K562 (cell line): ENCODE data around the gene KBTBD2. TPM values are rescaled to one million over a fixed set of nuclear protein-coding genes. Genes with fewer than 3 reads are reported as not detected.

Experiments
- BMI1 ChIP-seq: fragments of 150-350 bp; IDR thresholded peaks from 2 replicates; pipeline ENCODE4 v1.6.1; 2014; ENCODE audit warnings: low read length
- CREB5 ChIP-seq: fragments of 250-450 bp; sonication (Bioruptor Pico); IDR thresholded peaks from 2 replicates; pipeline ENCODE4 v1.5.0; 2020; ENCODE audit warnings: mild to moderate bottlenecking
- DPF2 ChIP-seq: fragments of 450-650 bp; IDR thresholded peaks from 2 replicates; pipeline ENCODE4 v1.6.1; 2016
- EZH2 ChIP-seq: IDR thresholded peaks from 2 replicates; pipeline ENCODE4 v1.6.1; 2012; ENCODE audit warnings: low read depth, mild to moderate bottlenecking, inconsistent platforms, low read length, borderline replicate concordance
- GTF2F1 ChIP-seq: IDR thresholded peaks from 2 replicates; pipeline ENCODE4 v1.6.1; 2011; ENCODE audit warnings: low read depth, low read length, improper control_type of control experiment
- L3MBTL2 ChIP-seq: fragments of 450-650 bp; IDR thresholded peaks from 2 replicates; pipeline ENCODE4 v1.6.1; 2016; ENCODE audit warnings: mild to moderate bottlenecking, moderate library complexity
- MCM7 ChIP-seq, 2 experiments: fragments of 450-650 bp; IDR thresholded peaks; 2 replicates each; pipeline ENCODE4 v1.6.1; 2016 to 2018
- PHF20 ChIP-seq: fragments of 450-650 bp; IDR thresholded peaks from 2 replicates; pipeline ENCODE4 v1.6.1; 2018; ENCODE audit not compliant: partially characterized antibody
- RFX5 ChIP-seq: IDR thresholded peaks from 2 replicates; pipeline ENCODE4 v1.6.1; 2011; ENCODE audit warnings: low read depth, mild to moderate bottlenecking, improper control_type of control experiment, low read length
- SIN3B ChIP-seq: fragments of 450-650 bp; IDR thresholded peaks from 2 replicates; pipeline ENCODE4 v1.6.1; 2017; ENCODE audit warnings: low read depth, mild to moderate bottlenecking, moderate library complexity
- SMARCC2 ChIP-seq: fragments of 450-650 bp; IDR thresholded peaks from 2 replicates; pipeline ENCODE4 v1.6.1; 2017; ENCODE audit warnings: antibody characterized with exemption, moderate library complexity, mild to moderate bottlenecking, low read depth
- SOX6 ChIP-seq: fragments of 450-650 bp; IDR thresholded peaks from 2 replicates; pipeline ENCODE4 v1.6.1; 2014; ENCODE audit warnings: mild to moderate bottlenecking
- TEAD4 ChIP-seq, 2 experiments: sonication (generic) in 1 of 2; formaldehyde crosslinking in 1 of 2; IDR thresholded peaks; 2 replicates each; pipeline versions ENCODE4 v1.6.1 to v1.8.0; 2012 to 2022; ENCODE audit warnings: borderline replicate concordance in 1 of 2, inconsistent platforms in 1 of 2, low read length in 1 of 2, mild to moderate bottlenecking in 1 of 2, missing genetic modification reagents in 1 of 2
- ZFPM2 ChIP-seq: fragments of 250-450 bp; sonication (Bioruptor Pico); IDR thresholded peaks from 2 replicates; pipeline ENCODE4 v1.5.1; 2022; ENCODE audit warnings: mild to moderate bottlenecking
- ZNF197 ChIP-seq: fragments of 200-800 bp; sonication (Bioruptor generic); IDR thresholded peaks from 2 replicates; pipeline ENCODE4 v1.6.1; 2016; ENCODE audit warnings: low read depth, missing genetic modification characterization, missing compliant biosample characterization
- ZNF512 ChIP-seq: IDR thresholded peaks from 2 replicates; pipeline ENCODE4 v1.6.1; 2016; ENCODE audit warnings: missing genetic modification characterization, missing compliant biosample characterization
- ZNF655 ChIP-seq: fragments of 250-450 bp; sonication (Bioruptor Pico); IDR thresholded peaks from 2 replicates; pipeline ENCODE4 v1.5.0; 2021
- ZNF79 ChIP-seq: fragments of 250-450 bp; sonication (Bioruptor Pico); IDR thresholded peaks from 2 replicates; pipeline ENCODE4 v1.4.0; 2020; ENCODE audit warnings: low read depth, mild to moderate bottlenecking, moderate library complexity
- polyA plus RNA-seq, 8 experiments: library from polyadenylated mRNA; depleted of rRNA in 4 of 8; stranded (reverse) in 5 of 8; unstranded in 3 of 8; fragments of >200 nt; fragmentation: Nextera tagmentation in 2 of 8; fragmentation: Illumina TruSeq in 1 of 8; extraction: Ambion mirVana in 2 of 8; extraction: Trizol in 1 of 8; gene quantifications; 2 replicates each; pipeline versions ENCODE4 v1.2.1 to v1.2.3, GENCODE V29; 2011 to 2014; ENCODE audit warnings: inconsistent platforms in 1 of 8, missing spikeins in 1 of 8
- total RNA-seq, 7 experiments: library from RNA; depleted of rRNA in 6 of 7; stranded (reverse); fragments of >200 nt in 6 of 7; fragmentation: Illumina TruSeq in 2 of 7; extraction: Trizol in 2 of 7; gene quantifications; 2 replicates each; pipeline versions ENCODE4 v1.2.1 to v1.2.3, GENCODE V29; 2011 to 2021; ENCODE audit warnings: low replicate concordance in 1 of 7
- TF ChIP-seq, protein P1 (sequence below): fragments of 250-450 bp; sonication (Bioruptor Pico); IDR thresholded peaks from 2 replicates; pipeline ENCODE4 v1.9.0; 2021; ENCODE audit warnings: mild to moderate bottlenecking
- TF ChIP-seq, protein P2 (sequence below): fragments of 450-650 bp; IDR thresholded peaks from 2 replicates; pipeline ENCODE4 v1.6.1; 2017; ENCODE audit warnings: antibody characterized with exemption, mild to moderate bottlenecking

The KBTBD2 gene
- total and polyA plus RNA-seq, 9 of the 15 experiments (the other 6 are each of a cell fraction or from before 2014, with no cell fraction given), result 22.8 to 62.2 (median 30.8) TPM

GRCh38 chr7:32891800-32892520 is 400 bp upstream of the KBTBD2 start (continued):
- TF ChIP-seq MCM7 (IDR thresholded peaks at IDR 0.05), result no peak
- no peak for TF ChIP-seq ZNF512 (tag)
- no peak for TF ChIP-seq EZH2
- peak; percentile 61; the same call in 1 of the 2 replicates for TF ChIP-seq L3MBTL2
- TF ChIP-seq ZNF79 (CRISPR knock-in tag), result no peak
- TF ChIP-seq RFX5, result no peak
- TF ChIP-seq, protein P1, sequence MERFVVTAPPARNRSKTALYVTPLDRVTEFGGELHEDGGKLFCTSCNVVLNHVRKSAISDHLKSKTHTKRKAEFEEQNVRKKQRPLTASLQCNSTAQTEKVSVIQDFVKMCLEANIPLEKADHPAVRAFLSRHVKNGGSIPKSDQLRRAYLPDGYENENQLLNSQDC (CRISPR knock-in tag), result no peak
- TF ChIP-seq DPF2, result no peak
- no peak for TF ChIP-seq ZFPM2
- 0 out of 2 replicates have a peak, but pooled peaks have one; percentile 33 for TF ChIP-seq SMARCC2
- TF ChIP-seq, protein P2, sequence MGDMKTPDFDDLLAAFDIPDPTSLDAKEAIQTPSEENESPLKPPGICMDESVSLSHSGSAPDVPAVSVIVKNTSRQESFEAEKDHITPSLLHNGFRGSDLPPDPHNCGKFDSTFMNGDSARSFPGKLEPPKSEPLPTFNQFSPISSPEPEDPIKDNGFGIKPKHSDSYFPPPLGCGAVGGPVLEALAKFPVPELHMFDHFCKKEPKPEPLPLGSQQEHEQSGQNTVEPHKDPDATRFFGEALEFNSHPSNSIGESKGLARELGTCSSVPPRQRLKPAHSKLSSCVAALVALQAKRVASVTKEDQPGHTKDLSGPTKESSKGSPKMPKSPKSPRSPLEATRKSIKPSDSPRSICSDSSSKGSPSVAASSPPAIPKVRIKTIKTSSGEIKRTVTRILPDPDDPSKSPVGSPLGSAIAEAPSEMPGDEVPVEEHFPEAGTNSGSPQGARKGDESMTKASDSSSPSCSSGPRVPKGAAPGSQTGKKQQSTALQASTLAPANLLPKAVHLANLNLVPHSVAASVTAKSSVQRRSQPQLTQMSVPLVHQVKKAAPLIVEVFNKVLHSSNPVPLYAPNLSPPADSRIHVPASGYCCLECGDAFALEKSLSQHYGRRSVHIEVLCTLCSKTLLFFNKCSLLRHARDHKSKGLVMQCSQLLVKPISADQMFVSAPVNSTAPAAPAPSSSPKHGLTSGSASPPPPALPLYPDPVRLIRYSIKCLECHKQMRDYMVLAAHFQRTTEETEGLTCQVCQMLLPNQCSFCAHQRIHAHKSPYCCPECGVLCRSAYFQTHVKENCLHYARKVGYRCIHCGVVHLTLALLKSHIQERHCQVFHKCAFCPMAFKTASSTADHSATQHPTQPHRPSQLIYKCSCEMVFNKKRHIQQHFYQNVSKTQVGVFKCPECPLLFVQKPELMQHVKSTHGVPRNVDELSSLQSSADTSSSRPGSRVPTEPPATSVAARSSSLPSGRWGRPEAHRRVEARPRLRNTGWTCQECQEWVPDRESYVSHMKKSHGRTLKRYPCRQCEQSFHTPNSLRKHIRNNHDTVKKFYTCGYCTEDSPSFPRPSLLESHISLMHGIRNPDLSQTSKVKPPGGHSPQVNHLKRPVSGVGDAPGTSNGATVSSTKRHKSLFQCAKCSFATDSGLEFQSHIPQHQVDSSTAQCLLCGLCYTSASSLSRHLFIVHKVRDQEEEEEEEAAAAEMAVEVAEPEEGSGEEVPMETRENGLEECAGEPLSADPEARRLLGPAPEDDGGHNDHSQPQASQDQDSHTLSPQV, result 0 out of 2 replicates have a peak, but pooled peaks have one; percentile 7
- no peak; the same call in 1 of the 2 replicates for TF ChIP-seq TEAD4 (IDR thresholded peaks at IDR 0.05; ENCODE audit: low read length)
- no peak for TF ChIP-seq TEAD4 (CRISPR knock-in tag; IDR thresholded peaks at IDR 0.05; ENCODE audit: borderline replicate concordance)
- TF ChIP-seq SIN3B, result no peak
- peak; percentile 76; the same call in 1 of the 2 replicates for TF ChIP-seq ZNF197
- no peak for TF ChIP-seq PHF20
- peak; percentile 30; the same call in 1 of the 2 replicates for TF ChIP-seq SOX6
- no peak for TF ChIP-seq CREB5 (CRISPR knock-in tag)
- TF ChIP-seq GTF2F1, result no peak
- no peak for TF ChIP-seq BMI1
- TF ChIP-seq ZNF655 (CRISPR knock-in tag), result no peak
